Measurements from ENCODE around the gene FCRLA. TPM values are rescaled to one million over a fixed set of nuclear protein-coding genes. Genes with fewer than 3 reads are reported as not detected.

The FCRLA gene
- total RNA-seq, 1 experiment from 2014 or later: 924 TPM

GRCh38 chr1:161731241-161731640, 24.2 kb downstream of the FCRLA start:
- no peak overlapping the region for H2AFZ ChIP-seq (ENCODE audit: low read length)
- peaks cover 12% of the 10 kb centered on the region for H3K36me3 ChIP-seq (ENCODE audit: insufficient read depth, low read length)
- peaks cover 27% of the 10 kb centered on the region for H3K4me1 ChIP-seq (ENCODE audit: low read length)
- peaks cover 23% of the 10 kb centered on the region for H4K20me1 ChIP-seq (ENCODE audit: insufficient read depth, low read depth, low read length)
- no peak overlapping the region for H3K9ac ChIP-seq (ENCODE audit: low read length)
- H3K27me3 ChIP-seq (ENCODE audit: low read length): no peaks in the 10 kb centered on the region
- H3K27ac ChIP-seq (ENCODE audit: low read length): no peak overlapping the region
- H3K4me3 ChIP-seq (ENCODE audit: low read length): no peak overlapping the region
- no peaks in the 10 kb centered on the region for H3K9me2 ChIP-seq (replicated peaks; ENCODE audit: insufficient read depth, low read length)
- DNase-seq: peak; percentile 56
- H3K4me2 ChIP-seq (ENCODE audit: low read depth, low read length, poor library complexity, severe bottlenecking): no peak overlapping the region
- no peaks in the 10 kb centered on the region for H3K79me2 ChIP-seq (ENCODE audit: low read length)
- H3K9me3 ChIP-seq (ENCODE audit: low read length): no peaks in the 10 kb centered on the region

GRCh38 chr1:161731981-161732718, 25.1 kb downstream of the FCRLA start:
- H3K4me3 ChIP-seq (ENCODE audit: low read length): no peak overlapping the region
- no peak overlapping the region for H3K27ac ChIP-seq (ENCODE audit: low read length)
- peaks cover 8% of the 10 kb centered on the region for H3K36me3 ChIP-seq (ENCODE audit: insufficient read depth, low read length)
- H3K27me3 ChIP-seq (ENCODE audit: low read length): no peaks in the 10 kb centered on the region
- peaks cover 17% of the 10 kb centered on the region for H4K20me1 ChIP-seq (ENCODE audit: insufficient read depth, low read depth, low read length)
- H3K9ac ChIP-seq (ENCODE audit: low read length): no peak overlapping the region
- no peak overlapping the region for H2AFZ ChIP-seq (ENCODE audit: low read length)
- no peaks in the 10 kb centered on the region for H3K79me2 ChIP-seq (ENCODE audit: low read length)
- no peaks in the 10 kb centered on the region for H3K9me2 ChIP-seq (replicated peaks; ENCODE audit: insufficient read depth, low read length)
- peaks cover 29% of the 10 kb centered on the region for H3K4me1 ChIP-seq (ENCODE audit: low read length)
- H3K9me3 ChIP-seq (ENCODE audit: low read length): no peaks in the 10 kb centered on the region
- DNase-seq: peak; percentile 47
- no peak overlapping the region for H3K4me2 ChIP-seq (ENCODE audit: low read depth, low read length, poor library complexity, severe bottlenecking)

- H3K27me3 ChIP-seq (ENCODE audit: low read length): no peaks in the 10 kb centered on the region
- no peak overlapping the region for H3K27ac ChIP-seq (ENCODE audit: low read length)
- H4K20me1 ChIP-seq (ENCODE audit: insufficient read depth, low read depth, low read length): peaks cover 6% of the 10 kb centered on the region; the same call in 1 of the 2 replicates
- H3K79me2 ChIP-seq (ENCODE audit: low read length): no peaks in the 10 kb centered on the region
- H3K4me3 ChIP-seq (ENCODE audit: low read length): no peak overlapping the region
- H3K36me3 ChIP-seq (ENCODE audit: insufficient read depth, low read length): no peaks in the 10 kb centered on the region
- no peak overlapping the region for H2AFZ ChIP-seq (ENCODE audit: low read length)
- H3K9me3 ChIP-seq (ENCODE audit: low read length): no peaks in the 10 kb centered on the region
- H3K9me2 ChIP-seq (replicated peaks; ENCODE audit: insufficient read depth, low read length): no peaks in the 10 kb centered on the region
- H3K9ac ChIP-seq (ENCODE audit: low read length): no peak overlapping the region
- peaks cover 32% of the 10 kb centered on the region for H3K4me1 ChIP-seq (ENCODE audit: low read length)
- no peak overlapping the region for H3K4me2 ChIP-seq (ENCODE audit: low read depth, low read length, poor library complexity, severe bottlenecking)
- DNase-seq: peak; percentile 47
These were observed 26.5 kb downstream of the FCRLA start for GRCh38 chr1:161733526-161733925.

GRCh38 chr1:161735837-161736236, 28.8 kb downstream of the FCRLA start:
- no peak overlapping the region for H3K4me2 ChIP-seq (ENCODE audit: low read depth, low read length, poor library complexity, severe bottlenecking)
- DNase-seq: no peak

GRCh38 chr1:161736335-161736969, 29.4 kb downstream of the FCRLA start:
- peak overlapping the region; percentile 11 for H3K4me2 ChIP-seq (ENCODE audit: low read depth, low read length, poor library complexity, severe bottlenecking)
- H3K4me1 ChIP-seq (ENCODE audit: low read length): peaks cover 59% of the 10 kb centered on the region
- H3K27ac ChIP-seq (ENCODE audit: low read length): no peak overlapping the region

More at GRCh38 chr1:161735837-161736236, 28.8 kb downstream of the FCRLA start:
- Histone ChIP-seq H3K79me2 (ENCODE audit: low read length) (no peaks in the 10 kb centered on the region), H3K36me3 (ENCODE audit: insufficient read depth, low read length) (no peaks in the 10 kb centered on the region), H3K9me3 (ENCODE audit: low read length) (no peaks in the 10 kb centered on the region), H3K27me3 (ENCODE audit: low read length) (no peaks in the 10 kb centered on the region), H4K20me1 (ENCODE audit: insufficient read depth, low read depth, low read length) (no peaks in the 10 kb centered on the region; the same call in 1 of the 2 replicates), H3K9ac (ENCODE audit: low read length) (no peak overlapping the region), H3K4me1 (ENCODE audit: low read length) (peaks cover 53% of the 10 kb centered on the region), H3K4me3 (ENCODE audit: low read length) (no peak overlapping the region), H3K27ac (ENCODE audit: low read length) (no peak overlapping the region), H3K9me2 (replicated peaks; ENCODE audit: insufficient read depth, low read length) (no peaks in the 10 kb centered on the region), H2AFZ (ENCODE audit: low read length) (no peak overlapping the region)

GRCh38 chr1:161737625-161738024, 30.6 kb downstream of the FCRLA start:
- Histone ChIP-seq H3K4me2 (ENCODE audit: low read depth, low read length, poor library complexity, severe bottlenecking) (peak overlapping the region; percentile 9), H3K4me1 (ENCODE audit: low read length) (peaks cover 62% of the 10 kb centered on the region), H3K79me2 (ENCODE audit: low read length) (no peaks in the 10 kb centered on the region), H4K20me1 (ENCODE audit: insufficient read depth, low read depth, low read length) (no peaks in the 10 kb centered on the region), H3K27ac (ENCODE audit: low read length) (no peak overlapping the region), H3K9ac (ENCODE audit: low read length) (no peak overlapping the region; the same call in 1 of the 2 replicates), H3K9me3 (ENCODE audit: low read length) (no peaks in the 10 kb centered on the region), H2AFZ (ENCODE audit: low read length) (0 out of 2 replicates have a peak overlapping the region, but pooled peaks have one; percentile 4), H3K4me3 (ENCODE audit: low read length) (no peak overlapping the region), H3K36me3 (ENCODE audit: insufficient read depth, low read length) (no peaks in the 10 kb centered on the region), H3K27me3 (ENCODE audit: low read length) (no peaks in the 10 kb centered on the region), H3K9me2 (replicated peaks; ENCODE audit: insufficient read depth, low read length) (no peaks in the 10 kb centered on the region)
- DNase-seq: peak; percentile 54

More at GRCh38 chr1:161736335-161736969, 29.4 kb downstream of the FCRLA start:
- H3K9me3 ChIP-seq (ENCODE audit: low read length): no peaks in the 10 kb centered on the region
- H3K9me2 ChIP-seq (replicated peaks; ENCODE audit: insufficient read depth, low read length): no peaks in the 10 kb centered on the region
- no peaks in the 10 kb centered on the region for H3K36me3 ChIP-seq (ENCODE audit: insufficient read depth, low read length)
- no peak overlapping the region for H2AFZ ChIP-seq (ENCODE audit: low read length)
- H3K79me2 ChIP-seq (ENCODE audit: low read length): no peaks in the 10 kb centered on the region
- no peaks in the 10 kb centered on the region for H3K27me3 ChIP-seq (ENCODE audit: low read length)
- H3K4me3 ChIP-seq (ENCODE audit: low read length): no peak overlapping the region
- no peak for DNase-seq
- H3K9ac ChIP-seq (ENCODE audit: low read length): no peak overlapping the region
- no peaks in the 10 kb centered on the region for H4K20me1 ChIP-seq (ENCODE audit: insufficient read depth, low read depth, low read length)

- H3K4me1 ChIP-seq (ENCODE audit: low read length): peaks cover 62% of the 10 kb centered on the region
- H3K4me2 ChIP-seq (ENCODE audit: low read depth, low read length, poor library complexity, severe bottlenecking): peak overlapping the region; percentile 9
- H3K9ac ChIP-seq (ENCODE audit: low read length): no peak overlapping the region; the same call in 1 of the 2 replicates
- no peaks in the 10 kb centered on the region for H3K27me3 ChIP-seq (ENCODE audit: low read length)
- no peak overlapping the region for H3K4me3 ChIP-seq (ENCODE audit: low read length)
- H2AFZ ChIP-seq (ENCODE audit: low read length): no peak overlapping the region
- H3K27ac ChIP-seq (ENCODE audit: low read length): no peak overlapping the region
- no peaks in the 10 kb centered on the region for H3K9me3 ChIP-seq (ENCODE audit: low read length)
- H3K9me2 ChIP-seq (replicated peaks; ENCODE audit: insufficient read depth, low read length): no peaks in the 10 kb centered on the region
- H4K20me1 ChIP-seq (ENCODE audit: insufficient read depth, low read depth, low read length): no peaks in the 10 kb centered on the region
- no peaks in the 10 kb centered on the region for H3K36me3 ChIP-seq (ENCODE audit: insufficient read depth, low read length)
- peak; percentile 97 for DNase-seq
- no peaks in the 10 kb centered on the region for H3K79me2 ChIP-seq (ENCODE audit: low read length)
These were observed 31.7 kb downstream of the FCRLA start for GRCh38 chr1:161738627-161739287.
